H1 (cell line): ENCODE measurements around the gene RFFL. TPM values are rescaled to one million over a fixed set of nuclear protein-coding genes. Genes with fewer than 3 reads are reported as not detected.

ENCODE experiments used
- CTCF ChIA-PET: fragments of 300-600 bp; sonication (Branson Sonifier 250); formaldehyde crosslinking; loops from one replicate; lab custom pipeline; 2021; ENCODE audit not compliant: partially characterized antibody; lab: Charles Lee
- POLR2A ChIA-PET: fragments of 300-600 bp; sonication (Branson Sonifier 250); formaldehyde crosslinking; loops from one replicate; lab custom pipeline; 2021; ENCODE audit warnings: inconsistent platforms; ENCODE audit not compliant: partially characterized antibody; lab: Charles Lee
- DNase-seq, 2 experiments: peaks; one replicate each; pipeline versions ENCODE4 v3.0.0 to v3.0.0-alpha.2; 2010 to 2022; ENCODE audit warnings: low spot score in 2 of 2, low read depth in 1 of 2, mixed read lengths in 1 of 2
- FAIRE-seq: peaks from 2 replicates; lab custom pipeline; 2011; peaks lifted over from hg19 to GRCh38; lab: Jason Lieb, UNC
- H2AFZ ChIP-seq: 2 replicates; pipeline ENCODE4 v1.8.1; 2012; ENCODE audit warnings: low read length, inconsistent platforms
- H2AK5ac ChIP-seq: 2 replicates; pipeline ENCODE4 v1.6.1; 2013; ENCODE audit warnings: low read depth, low read length
- H2BK120ac ChIP-seq: replicated peaks from 2 replicates; pipeline ENCODE3; 2013; ENCODE audit warnings: low read depth, low read length, inconsistent platforms
- H2BK12ac ChIP-seq: 2 replicates; pipeline ENCODE4 v1.6.1; 2013; ENCODE audit warnings: low read depth, low read length
- H2BK15ac ChIP-seq: 2 replicates; pipeline ENCODE4 v1.6.1; 2013; ENCODE audit warnings: low read length
- H2BK20ac ChIP-seq: 2 replicates; pipeline ENCODE4 v1.6.1; 2013; ENCODE audit warnings: low read length
- H2BK5ac ChIP-seq: 2 replicates; pipeline ENCODE4 v1.6.1; 2013; ENCODE audit warnings: low read depth, low read length
- H3K14ac ChIP-seq: 2 replicates; pipeline ENCODE4 v1.6.1; 2013; ENCODE audit warnings: inconsistent platforms; ENCODE audit not compliant: insufficient read length
- H3K18ac ChIP-seq: 2 replicates; pipeline ENCODE4 v1.6.1; 2013; ENCODE audit warnings: low read length; ENCODE audit errors: extremely low read depth
- H3K23ac ChIP-seq: 2 replicates; pipeline ENCODE4 v1.6.1; 2013; ENCODE audit warnings: inconsistent platforms; ENCODE audit not compliant: insufficient read length
- H3K23me2 ChIP-seq: 2 replicates; pipeline ENCODE4 v1.6.1; 2013; ENCODE audit warnings: low read depth, low read length
- H3K27ac ChIP-seq: 2 replicates; pipeline ENCODE4 v1.6.1; 2011; ENCODE audit warnings: low read depth, low read length, inconsistent platforms
- H3K27me3 ChIP-seq, 4 experiments: replicated peaks in 1 of 4; 1 replicate in 1 of 4; 2 replicates in 3 of 4; pipeline versions ENCODE4 v1.6.1 to v1.8.1; 2011 to 2013; ENCODE audit warnings: low read length in 3 of 4, mild to moderate bottlenecking in 3 of 4, inconsistent platforms in 2 of 4, mixed read lengths in 2 of 4, moderate library complexity in 1 of 4; ENCODE audit not compliant: control insufficient read depth in 3 of 4, insufficient read depth in 3 of 4; ENCODE audit errors: extremely low read depth in 1 of 4
- H3K36me3 ChIP-seq, 4 experiments: 2 replicates each; pipeline versions ENCODE4 v1.6.1 to v1.8.1; 2011 to 2013; ENCODE audit warnings: mild to moderate bottlenecking in 4 of 4, low read length in 3 of 4, moderate library complexity in 2 of 4, control low read depth in 1 of 4, inconsistent platforms in 1 of 4; ENCODE audit not compliant: insufficient read depth in 4 of 4, control insufficient read depth in 2 of 4
- H3K4ac ChIP-seq: replicated peaks from 2 replicates; pipeline ENCODE3; 2013; ENCODE audit warnings: low read length, low read depth, mixed read lengths, inconsistent platforms; ENCODE audit not compliant: insufficient read length
- H3K4me1 ChIP-seq, 4 experiments: replicated peaks in 1 of 4; 1 replicate in 1 of 4; 2 replicates in 3 of 4; pipeline versions ENCODE4 v1.6.1 to v1.8.1; 2011 to 2013; ENCODE audit warnings: low read length in 3 of 4, inconsistent platforms in 2 of 4, mixed read lengths in 1 of 4; ENCODE audit not compliant: insufficient read depth in 4 of 4, control insufficient read depth in 3 of 4
- H3K4me2 ChIP-seq, 2 experiments: 2 replicates each; pipeline versions ENCODE4 v1.6.1 to v1.8.1; 2011 to 2013; ENCODE audit warnings: low read depth in 2 of 2, low read length in 2 of 2, control low read depth in 1 of 2, inconsistent platforms in 1 of 2, mild to moderate bottlenecking in 1 of 2; ENCODE audit not compliant: insufficient read depth in 1 of 2
- H3K4me3 ChIP-seq, 4 experiments: fragments of 200-600, 300-600 bp in 1 of 4; sonication (generic), shearing (Covaris generic), sonication (Bioruptor Twin) in 1 of 4; 2 replicates each; pipeline versions ENCODE4 v1.5.1 to v1.8.1; 2011 to 2016; ENCODE audit warnings: low read length in 4 of 4, low read depth in 3 of 4, control low read depth in 2 of 4, inconsistent platforms in 2 of 4, mild to moderate bottlenecking in 2 of 4, mixed read lengths in 1 of 4, moderate library complexity in 1 of 4; ENCODE audit not compliant: insufficient read depth in 2 of 4; ENCODE audit errors: extremely low read depth in 1 of 4
- H3K56ac ChIP-seq: replicated peaks from 2 replicates; pipeline ENCODE3; 2013; ENCODE audit warnings: low read depth, mild to moderate bottlenecking, mixed read lengths, low read length, inconsistent platforms; ENCODE audit not compliant: insufficient read length
- H3K79me1 ChIP-seq: 2 replicates; pipeline ENCODE4 v1.6.1; 2013; ENCODE audit warnings: low read depth, low read length, control low read depth
- H3K79me2 ChIP-seq, 2 experiments: 2 replicates each; pipeline versions ENCODE4 v1.6.1 to v1.8.1; 2012 to 2013; ENCODE audit warnings: low read length in 2 of 2, mild to moderate bottlenecking in 2 of 2, inconsistent platforms in 1 of 2; ENCODE audit not compliant: insufficient read depth in 2 of 2, control insufficient read depth in 1 of 2
- H3K9ac ChIP-seq, 4 experiments: replicated peaks in 1 of 4; 1 replicate in 1 of 4; 2 replicates in 3 of 4; pipeline versions ENCODE4 v1.6.1 to v1.8.1; 2011 to 2013; ENCODE audit warnings: low read depth in 3 of 4, low read length in 3 of 4, control low read depth in 2 of 4, mild to moderate bottlenecking in 2 of 4, moderate library complexity in 2 of 4, inconsistent platforms in 1 of 4; ENCODE audit errors: extremely low read depth in 1 of 4
- H3K9me3 ChIP-seq, 2 experiments: 2 replicates each; pipeline versions ENCODE4 v1.6.1 to v1.8.1; 2012 to 2013; ENCODE audit warnings: mild to moderate bottlenecking in 2 of 2, moderate library complexity in 2 of 2, control low read depth in 1 of 2, inconsistent platforms in 1 of 2, low read depth in 1 of 2, low read length in 1 of 2, mixed read lengths in 1 of 2; ENCODE audit not compliant: insufficient read depth in 2 of 2
- H4K20me1 ChIP-seq, 2 experiments: replicated peaks in 1 of 2; 2 replicates each; pipeline versions ENCODE3 to v1.8.1; 2011 to 2013; ENCODE audit warnings: inconsistent platforms in 2 of 2, low read length in 2 of 2, mild to moderate bottlenecking in 1 of 2; ENCODE audit not compliant: insufficient read depth in 2 of 2, control insufficient read depth in 1 of 2
- H4K5ac ChIP-seq: 2 replicates; pipeline ENCODE4 v1.6.1; 2013; ENCODE audit warnings: low read length, low read depth, mixed read lengths, inconsistent platforms; ENCODE audit not compliant: insufficient read length
- H4K8ac ChIP-seq: 2 replicates; pipeline ENCODE4 v1.8.0; 2013; ENCODE audit warnings: mild to moderate bottlenecking, moderate library complexity, low read length, inconsistent platforms; ENCODE audit not compliant: insufficient read depth; ENCODE audit errors: extremely low read depth
- H4K91ac ChIP-seq: replicated peaks from 2 replicates; pipeline ENCODE3; 2013; ENCODE audit warnings: low read length, mixed read lengths, inconsistent platforms; ENCODE audit not compliant: insufficient read length
- TCF12 ChIP-seq: IDR thresholded peaks from 2 replicates; pipeline ENCODE4 v1.6.1; 2011; ENCODE audit warnings: low read depth, mild to moderate bottlenecking, low read length
- WGBS, 2 experiments: shearing (Covaris generic) in 1 of 2; methylation state at CpG; one replicate each; pipeline versions ENCODE4 v1.1.6 to v1.1.7; 2013 to 2015; ENCODE audit warnings: low lambda C conversion rate in 2 of 2, mixed read lengths in 2 of 2, inconsistent platforms in 1 of 2, low coverage in 1 of 2, missing lambda C conversion rate in 1 of 2; ENCODE audit not compliant: insufficient replicate concordance in 2 of 2, insufficient coverage in 1 of 2, insufficient read length in 1 of 2; ENCODE audit errors: extremely low coverage in 1 of 2, missing lambda C conversion rate in 1 of 2; 5-methylcytosine and 5-hydroxymethylcytosine counted together
- polyA plus RNA-seq, 7 experiments: library from polyadenylated mRNA; depleted of rRNA in 3 of 7; stranded (reverse) in 5 of 7; unstranded in 2 of 7; fragments of >200 nt in 5 of 7; fragments of 200-250 nt in 2 of 7; gene quantifications; 1 replicate in 5 of 7; 2 replicates in 1 of 7; 4 replicates in 1 of 7; pipeline versions ENCODE4 v1.2.1 to v1.2.3, GENCODE V29; 2011 to 2013; ENCODE audit warnings: missing spikeins in 2 of 7, mixed read lengths in 2 of 7
- total RNA-seq: library from RNA; stranded (reverse); fragmentation: NEBNext Ultra II Directional; extraction: Animal tissue kit (Norgen Biotek cat#: 25700); gene quantifications from 2 replicates; pipeline ENCODE4 v1.2.1, GENCODE V29; 2021

The RFFL gene
- total and polyA plus RNA-seq, 2 of the 8 experiments (the other 6 are each of a cell fraction or from before 2014, with no cell fraction given): 14.0 to 24.5 TPM

GRCh38 chr17:35073991-35074627, 10.6 kb upstream of the RFFL start:
- ChIA-PET CTCF (interaction anchor here (1.2 kb wide), 1 partner anchor 15 kb away, joined by 3 read pairs; no protein-coding TSS in a partner anchor), POLR2A (interaction anchor here (1.0 to 1.4 kb wide), 2 partner anchors 9 to 14 kb away, joined by 3 read pairs; no protein-coding TSS in a partner anchor)
- Histone ChIP-seq H2BK20ac (no peak overlapping the region), H2BK12ac (no peak overlapping the region), H3K27ac (no peak overlapping the region), H3K4me3 (no peak overlapping the region), H4K5ac (no peak overlapping the region), H3K9me3 (no peaks in the 10 kb centered on the region), H2BK5ac (no peak overlapping the region), H2AFZ (no peak overlapping the region), H3K4me1 (0 out of 7 replicates have a peak, but pooled peaks cover 0 to 2% (median 0%) of the 10 kb centered on the region in 4 experiments), H4K91ac (no peak overlapping the region), H3K23me2 (no peaks in the 10 kb centered on the region), H3K4ac (no peak overlapping the region), H2AK5ac (no peak overlapping the region), H3K56ac (no peak overlapping the region), H3K23ac (no peak overlapping the region), H3K9ac (no peak overlapping the region), H4K20me1 (no peaks in the 10 kb centered on the region), H3K18ac (no peak overlapping the region), H3K79me1 (no peaks in the 10 kb centered on the region), H3K36me3 (no peaks in the 10 kb centered on the region), H4K8ac (no peak overlapping the region), H3K14ac (no peak overlapping the region), H3K79me2 (peaks cover 0 to 2% of the 10 kb centered on the region in 2 experiments; a peak in 2 of 4 replicates), H3K4me2 (no peak overlapping the region), H2BK15ac (no peak overlapping the region), H2BK120ac (no peak overlapping the region), H3K27me3 (no peaks in the 10 kb centered on the region)
- 96% methylated on average over 5 of the region's 5 CpGs; no CpG with 5 or more reads in 1 of the 2 experiments for WGBS, 2 experiments
- FAIRE-seq (no peak), DNase-seq (no peak)
- TF ChIP-seq TCF12: no peak
